GM21390 (cell line): ENCODE measurements around the gene MAPKAP1.

Source experiments
- ATAC-seq: cut with Tn5 transposase; IDR thresholded peaks from one replicate; pipeline ENCODE4 v1.9.1; 2021; ENCODE audit not compliant: unreplicated experiment

The MAPKAP1 gene

DNA sequence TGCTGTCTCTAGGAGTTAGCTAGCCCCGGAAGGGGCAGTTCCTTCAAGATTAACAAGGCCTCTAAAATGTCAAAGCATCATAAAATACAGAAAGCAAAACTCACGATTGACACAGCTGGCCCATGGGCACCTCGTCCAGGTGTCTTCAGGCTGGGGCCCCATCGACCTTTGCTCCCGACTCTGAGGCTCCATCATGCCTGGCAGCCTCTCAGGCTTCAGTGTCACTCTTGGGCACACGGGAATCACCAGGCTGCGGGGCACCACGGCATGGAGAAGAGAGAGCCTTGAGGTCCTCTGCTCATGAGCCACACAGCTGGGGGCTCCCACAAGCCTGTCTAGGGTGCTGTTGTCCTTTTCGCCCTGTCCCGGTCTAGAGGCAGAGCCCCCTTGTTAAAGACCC lies 284.2 kb downstream of the MAPKAP1 start:
- ATAC-seq = no peak

DNA sequence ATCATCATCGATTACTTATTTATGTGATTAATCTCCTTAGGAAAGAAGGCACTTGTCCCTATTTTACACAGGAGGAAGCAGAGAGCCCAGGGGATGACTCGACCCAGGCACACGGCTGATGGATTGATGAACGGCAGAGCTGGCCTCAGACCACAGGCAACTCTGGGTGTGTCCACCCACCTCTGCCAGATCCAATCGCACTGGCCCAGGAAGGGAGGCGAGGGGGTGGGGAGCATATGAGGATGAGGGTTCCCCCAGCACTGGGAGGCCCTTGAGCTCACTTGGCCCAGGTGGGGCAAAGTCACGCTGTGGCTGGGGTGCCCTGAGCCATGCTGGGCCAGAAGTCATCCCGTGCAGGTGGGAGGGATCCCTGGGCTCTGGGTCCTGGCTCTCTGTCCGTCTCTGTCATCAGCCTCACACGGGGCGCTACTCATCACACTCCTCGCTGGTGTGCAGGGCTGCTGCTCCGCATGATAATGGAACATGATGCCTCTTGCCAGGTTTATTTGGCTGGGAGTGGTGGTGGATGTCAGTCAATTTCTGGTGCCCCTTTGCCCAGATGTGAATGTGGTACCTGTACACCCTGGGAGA lies 285.3 kb downstream of the MAPKAP1 start:
- no peak for ATAC-seq

DNA sequence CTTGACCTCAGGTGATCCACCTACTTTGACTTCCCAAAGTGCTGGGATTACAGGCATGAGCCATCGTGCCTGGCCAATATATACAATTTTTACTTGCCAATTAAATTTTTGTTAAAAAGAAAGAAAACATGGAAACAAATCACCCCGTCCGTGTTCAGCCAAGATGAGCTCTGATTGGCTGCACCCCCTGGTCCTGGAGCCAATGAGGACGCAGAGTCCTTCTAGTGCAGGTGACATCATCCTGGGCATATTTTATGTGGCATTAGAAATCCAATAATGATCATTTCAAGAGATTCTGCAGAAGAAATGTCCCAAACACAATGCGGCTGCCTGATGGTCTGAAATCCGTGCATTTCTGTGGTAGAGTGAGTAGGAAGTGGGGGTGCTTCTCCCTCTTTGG lies 285.8 kb downstream of the MAPKAP1 start:
- no peak for ATAC-seq

DNA sequence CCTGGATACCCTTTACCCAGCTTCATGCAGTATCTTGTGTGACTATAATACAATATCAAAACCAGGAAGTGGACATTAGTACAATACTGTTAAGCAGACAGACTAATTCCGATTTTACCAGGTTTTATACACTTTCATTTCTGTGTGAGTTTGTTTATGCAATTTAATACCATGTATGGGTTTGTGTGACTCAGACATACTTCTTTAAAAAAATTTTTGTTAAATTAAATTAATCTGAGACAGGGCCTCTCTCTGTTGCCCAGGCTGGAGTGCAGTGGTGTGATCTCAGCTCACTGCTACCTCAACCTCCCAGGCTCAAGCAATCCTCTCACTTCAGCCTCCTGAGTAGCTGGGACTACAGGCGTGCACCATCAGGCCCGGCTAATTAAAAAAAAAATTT lies 288.6 kb downstream of the MAPKAP1 start:
- ATAC-seq = no peak

DNA sequence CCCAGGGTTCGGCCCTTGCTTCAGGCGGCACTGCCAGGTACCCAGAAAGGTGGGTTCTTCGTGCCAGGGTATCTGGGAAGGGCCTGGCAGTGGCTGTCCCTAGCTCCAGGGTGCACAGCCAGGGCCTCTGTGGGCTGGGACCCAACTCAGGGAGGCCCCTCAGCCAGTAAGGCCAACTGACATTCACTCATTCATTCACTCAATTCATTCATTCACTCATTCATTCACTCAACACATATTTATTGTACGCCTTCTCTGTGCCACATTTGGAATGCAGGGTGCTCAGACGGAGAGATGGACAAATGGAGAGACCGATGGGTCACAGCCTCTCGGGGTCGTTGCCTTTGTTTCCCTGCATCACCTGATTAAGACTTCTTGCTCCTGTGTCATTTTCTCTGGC lies 290.5 kb downstream of the MAPKAP1 start:
- no peak for ATAC-seq

DNA sequence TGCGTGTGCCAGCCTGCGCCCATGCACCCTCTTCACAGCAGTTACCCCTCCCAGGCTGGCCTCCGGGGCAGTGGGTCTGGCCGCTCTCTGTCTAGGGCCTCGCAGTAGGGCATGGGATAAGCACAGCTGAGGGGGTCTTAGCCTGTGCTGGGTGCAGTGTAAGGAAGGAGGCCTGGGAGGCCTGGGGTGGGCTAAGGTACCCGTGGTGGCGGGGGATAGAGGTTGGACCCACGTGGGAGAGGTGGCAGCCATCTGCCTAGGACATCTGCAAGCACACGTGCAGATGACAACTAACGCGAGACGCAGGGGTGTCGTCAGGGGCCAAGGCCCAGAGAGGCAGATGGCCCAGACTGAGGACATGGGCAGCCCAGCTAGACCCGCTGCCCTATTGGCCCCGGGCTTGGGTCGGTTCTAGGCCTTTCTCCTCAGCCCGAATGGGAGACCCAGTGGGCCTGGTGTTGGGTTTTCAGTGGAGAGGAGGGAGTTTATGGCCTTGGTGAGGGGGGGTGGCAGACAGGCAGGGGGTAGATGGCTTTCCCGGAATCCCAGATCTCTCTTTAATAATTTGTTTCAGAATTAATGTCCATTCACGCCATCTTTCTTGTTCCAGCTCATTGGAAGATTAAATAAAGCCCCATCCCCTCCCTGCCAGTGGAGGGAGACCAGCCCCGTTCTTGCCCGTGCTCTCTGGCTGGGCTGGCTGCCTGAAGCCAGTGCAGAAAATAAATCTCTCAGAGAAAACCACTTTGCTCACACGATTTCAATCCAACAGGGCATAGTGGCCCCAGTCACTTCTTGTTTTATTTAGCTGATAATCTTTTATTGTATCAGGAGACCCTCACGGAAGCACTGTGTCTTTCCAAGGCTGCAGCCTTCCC lies 291.2 kb downstream of the MAPKAP1 start:
- no peak for ATAC-seq

DNA sequence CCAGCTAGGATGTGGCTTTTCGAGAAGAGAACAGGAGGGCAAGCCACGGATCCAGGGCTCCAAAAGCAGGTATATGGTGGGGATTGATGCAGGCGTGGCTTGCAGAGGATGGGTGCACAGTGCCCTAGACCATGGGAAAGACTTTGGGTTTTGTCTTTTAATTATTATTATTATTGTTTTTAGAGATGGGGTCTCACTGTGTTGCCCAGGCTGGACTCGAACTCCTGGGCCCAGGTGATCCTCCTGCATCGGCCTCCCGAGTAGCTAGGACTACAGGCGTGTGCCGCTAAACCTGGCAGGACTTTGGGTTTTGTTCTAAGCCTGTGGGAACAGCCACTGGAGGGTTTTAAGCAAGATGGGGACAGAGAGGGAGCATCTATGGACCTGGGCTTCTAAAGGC lies 293.4 kb downstream of the MAPKAP1 start:
- no peak for ATAC-seq

DNA sequence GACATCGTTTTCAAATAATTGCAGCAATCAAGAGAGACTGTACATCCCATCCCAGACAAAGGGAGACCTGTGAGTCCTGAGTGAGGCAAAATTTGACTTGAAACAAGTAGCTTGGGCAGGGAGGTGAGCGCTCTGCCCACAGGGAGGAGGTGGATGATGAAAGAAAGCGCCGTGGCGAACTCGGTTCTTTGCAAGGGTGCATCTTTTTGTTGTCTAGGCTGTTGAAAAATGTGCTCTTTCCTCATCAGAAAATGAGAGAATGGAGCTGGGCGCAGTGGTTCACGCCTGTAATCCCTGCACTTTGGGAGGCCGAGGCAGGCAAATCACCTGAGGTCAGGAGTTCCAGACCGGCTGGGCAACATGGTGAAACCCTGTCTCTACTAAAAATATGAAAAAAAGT lies 294.8 kb downstream of the MAPKAP1 start:
- ATAC-seq = no peak

DNA sequence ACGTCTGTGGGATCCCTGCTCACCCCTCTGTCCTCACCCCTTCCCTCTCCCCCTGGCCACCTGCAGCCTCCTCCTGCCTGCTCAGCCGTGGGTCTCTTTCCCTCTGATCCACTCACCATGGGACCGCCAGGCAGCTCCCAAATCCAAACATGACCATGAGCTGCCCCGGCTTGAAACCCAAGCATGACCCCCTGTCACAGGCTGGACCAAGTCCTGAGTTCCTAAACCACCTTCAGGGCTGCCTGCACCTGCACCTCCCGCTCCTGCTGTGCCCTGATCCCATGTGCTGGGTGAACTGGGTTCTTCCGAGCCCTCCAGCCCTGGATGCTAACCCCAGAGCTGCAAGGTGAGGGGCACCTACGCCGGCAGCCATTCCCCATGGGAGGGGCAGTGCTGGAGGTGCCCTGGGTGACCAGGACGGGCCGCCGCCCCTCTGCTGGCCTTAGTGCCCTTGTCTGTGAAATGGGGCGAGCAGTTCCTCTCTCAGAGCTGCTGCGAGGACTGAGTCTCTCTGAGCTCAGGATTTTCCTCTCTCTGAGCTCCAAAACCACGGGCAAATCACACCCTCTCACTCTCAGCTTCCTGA lies 295.7 kb downstream of the MAPKAP1 start:
- no peak for ATAC-seq

DNA sequence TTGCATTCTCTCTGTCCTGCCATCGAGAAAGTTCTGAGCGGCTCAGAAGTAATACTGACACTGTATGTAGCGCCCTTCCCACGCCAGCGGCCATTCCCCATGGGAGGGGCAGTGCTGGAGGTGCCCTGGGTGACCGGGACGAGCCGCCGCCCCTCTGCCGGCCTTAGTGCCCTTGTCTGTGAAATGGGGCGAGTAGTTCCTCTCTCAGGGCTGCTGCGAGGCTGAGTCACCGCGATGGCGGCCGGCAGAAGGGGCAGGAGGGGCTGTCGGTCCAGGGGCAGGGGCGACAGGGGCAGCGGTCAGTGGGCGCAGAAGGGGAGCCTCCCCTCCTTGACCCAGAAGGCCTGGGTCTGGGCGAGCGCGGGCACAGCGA lies 296.5 kb downstream of the MAPKAP1 start:
- ATAC-seq = no peak

DNA sequence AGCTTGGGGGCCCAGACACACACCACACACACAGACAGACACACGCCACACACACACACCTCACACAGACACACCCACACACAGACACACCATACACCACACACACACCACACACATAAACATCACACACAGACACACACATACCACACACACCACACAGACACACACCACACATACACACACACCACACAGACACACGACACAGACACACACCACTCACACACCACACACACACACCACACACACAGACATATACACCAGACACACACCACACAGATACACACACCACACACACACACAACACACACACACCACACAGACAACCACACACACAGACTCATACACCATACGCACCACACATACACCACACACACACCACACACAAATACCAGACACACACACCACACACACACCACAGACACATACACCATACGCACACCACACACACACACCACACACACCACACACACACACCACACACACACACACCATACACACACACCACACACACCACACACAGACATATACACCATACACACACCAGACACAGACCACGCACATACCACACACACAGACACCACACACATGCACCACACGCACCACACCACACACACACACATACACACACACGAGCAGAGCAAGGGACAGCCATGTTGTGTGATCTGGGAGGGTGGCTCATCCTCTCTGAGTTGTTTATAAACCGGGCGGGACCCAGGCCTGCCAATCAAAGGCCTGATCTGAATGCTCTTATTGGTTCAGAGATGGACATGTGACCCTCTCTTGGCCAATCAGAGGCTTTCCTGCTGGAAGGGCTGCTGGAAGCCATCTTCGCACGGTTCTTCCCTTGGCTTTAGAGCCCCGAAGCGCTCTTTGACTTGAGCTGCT lies 297.1 kb downstream of the MAPKAP1 start:
- ATAC-seq = no peak

DNA sequence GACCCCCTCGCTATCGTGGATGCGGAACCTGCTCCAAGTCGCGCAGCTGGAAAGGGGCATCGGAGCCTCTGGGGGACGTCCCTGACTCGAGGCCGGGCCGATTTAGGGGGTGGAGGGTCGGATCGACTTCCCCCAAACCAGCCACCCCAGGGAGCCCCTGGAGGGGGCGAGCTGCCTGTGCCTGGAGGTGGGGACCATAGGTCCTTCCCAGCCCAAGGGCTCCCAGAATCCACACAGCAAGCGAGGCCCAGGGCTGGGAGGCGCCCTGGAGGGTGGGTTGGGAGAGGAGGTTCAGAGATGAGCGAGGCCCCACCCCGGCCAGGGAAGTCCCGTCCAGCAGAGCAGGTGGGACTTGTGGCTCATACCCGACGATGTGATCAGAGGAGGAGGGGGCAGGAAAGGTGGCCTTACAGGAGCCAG lies 297.8 kb downstream of the MAPKAP1 start:
- no peak for ATAC-seq

DNA sequence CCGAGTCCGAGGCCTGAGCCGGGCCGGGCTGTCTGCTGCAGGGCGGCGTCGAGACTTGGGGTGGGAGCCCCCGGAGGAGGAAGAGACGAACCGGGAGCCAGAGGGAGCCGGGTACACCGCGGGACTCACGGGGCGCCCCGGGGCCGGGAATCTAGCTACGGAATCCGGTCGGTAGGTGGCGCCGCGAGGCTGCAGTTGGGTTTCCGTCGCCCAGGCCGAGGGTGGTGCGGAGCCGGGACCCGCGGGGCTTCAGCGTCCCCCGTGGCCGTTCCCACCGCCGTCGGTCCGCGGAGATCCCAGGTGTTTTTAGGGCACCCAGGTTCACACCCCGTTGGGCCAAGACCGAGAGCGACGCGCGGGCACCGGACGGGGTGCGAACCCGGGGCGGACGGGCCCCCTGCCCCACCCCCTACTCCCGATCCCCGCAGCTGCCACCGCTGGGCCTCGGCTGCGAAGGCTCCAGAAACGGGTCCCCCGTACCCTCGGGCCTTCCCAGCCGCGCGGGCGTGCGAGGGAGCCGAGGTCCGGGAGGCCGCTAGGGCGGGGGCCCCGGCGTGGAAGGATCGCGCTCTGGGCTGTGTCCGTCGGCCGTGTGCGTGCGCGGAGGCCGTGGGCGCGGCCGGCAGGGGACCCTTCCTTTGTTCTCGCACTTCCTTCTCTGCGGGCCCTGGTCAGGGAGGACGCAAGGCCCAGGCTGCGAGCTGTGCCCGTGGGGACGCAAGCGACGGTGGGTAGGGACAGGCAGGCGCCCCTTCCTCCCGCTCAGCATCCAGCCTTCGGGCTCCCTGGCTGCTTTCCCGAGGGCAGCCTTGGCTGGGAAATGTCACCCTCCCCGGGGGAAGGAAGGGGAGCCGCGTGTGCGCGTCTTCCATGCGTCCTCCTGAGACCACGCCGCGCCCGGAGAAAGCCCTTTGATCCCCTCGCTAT lies 298.8 kb downstream of the MAPKAP1 start:
- ATAC-seq = peak; percentile 84

DNA sequence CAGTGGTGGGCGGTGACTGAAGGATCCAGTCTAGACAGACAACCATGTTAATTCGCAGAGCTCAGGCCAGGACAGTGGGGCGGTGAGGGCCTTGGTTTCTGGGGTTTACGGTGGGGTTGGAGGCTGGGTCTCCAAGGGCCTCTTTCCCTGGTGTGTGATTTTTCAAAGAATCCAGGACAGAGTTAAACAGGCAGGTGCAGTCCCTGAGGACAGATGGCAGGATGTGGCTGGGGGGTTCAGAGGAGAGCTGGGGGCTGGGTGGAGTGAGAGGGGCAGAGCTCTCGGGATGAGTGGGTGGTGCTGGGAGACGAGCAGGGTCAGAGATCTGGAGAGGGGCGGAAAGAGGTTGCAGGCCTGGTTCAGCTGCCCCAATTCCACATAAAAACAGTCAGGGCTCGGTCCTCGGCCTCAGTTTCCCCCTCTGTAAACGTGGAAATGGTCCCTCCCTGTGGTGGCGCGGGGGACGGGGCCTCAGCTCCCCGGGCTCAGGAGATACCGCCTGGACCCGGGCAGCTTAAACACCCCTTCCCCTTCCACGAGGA lies 299.5 kb downstream of the MAPKAP1 start:
- ATAC-seq = peak; percentile 20

DNA sequence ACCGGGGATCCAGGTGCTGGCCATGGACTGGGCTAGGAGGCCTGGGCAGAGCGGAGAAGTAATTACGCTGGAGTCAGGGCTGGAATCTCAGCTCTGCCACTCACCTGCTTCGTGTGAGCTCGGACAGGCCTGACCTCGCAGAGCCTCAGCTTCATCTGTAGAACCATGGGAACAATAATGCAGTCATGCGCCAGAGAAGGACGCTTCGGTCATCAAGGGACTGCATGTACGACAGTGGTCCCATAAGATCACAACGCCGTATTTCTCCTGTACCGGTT lies 300.3 kb downstream of the MAPKAP1 start:
- no peak for ATAC-seq

DNA sequence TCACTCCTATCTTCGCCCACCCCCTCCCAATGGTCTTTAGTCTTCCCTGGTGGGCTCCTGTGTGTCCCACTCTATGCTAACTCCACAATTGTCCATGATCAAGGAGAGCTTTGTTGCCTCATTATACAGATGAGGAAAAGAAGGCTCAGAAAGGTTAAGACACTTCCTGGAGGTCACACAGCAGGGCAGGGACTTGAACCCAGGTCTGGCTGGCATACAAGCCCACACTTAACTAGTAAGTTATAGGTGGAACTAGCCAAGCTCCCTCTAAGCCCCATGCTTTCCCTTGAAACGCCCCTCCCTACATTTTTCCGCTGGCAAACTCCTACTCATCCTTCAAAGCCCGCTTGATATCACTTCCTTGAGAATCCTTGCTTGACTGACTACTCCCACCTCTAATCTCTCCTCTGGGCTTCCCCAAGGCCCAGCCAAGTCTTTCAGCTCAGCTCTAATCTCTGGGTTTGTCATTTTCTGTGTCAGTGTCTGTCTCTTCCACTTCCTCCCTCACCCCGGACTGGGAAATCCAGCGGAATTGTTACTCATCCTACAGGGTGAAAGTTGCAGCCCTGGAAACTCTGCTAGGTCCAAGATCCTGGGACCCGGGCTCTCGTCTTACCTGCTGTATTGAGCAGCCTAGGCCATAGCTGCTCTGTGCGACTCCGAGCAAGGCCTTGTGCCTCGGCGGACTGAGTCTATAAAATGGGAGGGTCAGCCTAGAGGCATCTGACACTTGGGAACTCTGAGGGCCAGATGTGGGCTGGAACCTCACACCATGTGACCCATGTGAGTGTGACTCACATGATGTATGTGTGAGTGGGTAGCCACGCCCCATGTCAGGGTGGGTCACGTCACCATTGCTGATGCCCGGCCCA lies 300.8 kb downstream of the MAPKAP1 start:
- no peak for ATAC-seq

DNA sequence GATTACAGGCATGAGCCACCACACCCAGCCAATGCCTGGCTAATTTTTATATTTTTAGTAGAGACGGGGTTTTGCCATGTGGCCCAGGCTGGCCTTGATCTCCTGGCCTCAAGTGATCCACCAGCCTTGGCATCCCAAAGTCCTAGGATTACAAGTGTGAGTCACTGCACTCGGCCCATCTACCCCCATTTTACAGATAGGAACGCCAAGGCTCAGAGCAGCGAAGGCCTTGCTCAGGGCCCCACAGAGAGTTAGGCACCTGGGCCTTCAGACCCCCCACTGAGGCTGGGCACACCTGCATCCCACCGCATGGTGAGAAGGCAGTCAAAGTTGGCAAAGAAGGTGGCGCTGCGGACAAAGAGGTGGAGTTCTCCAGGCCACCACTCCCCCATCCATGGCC lies 302.3 kb downstream of the MAPKAP1 start:
- no peak for ATAC-seq

DNA sequence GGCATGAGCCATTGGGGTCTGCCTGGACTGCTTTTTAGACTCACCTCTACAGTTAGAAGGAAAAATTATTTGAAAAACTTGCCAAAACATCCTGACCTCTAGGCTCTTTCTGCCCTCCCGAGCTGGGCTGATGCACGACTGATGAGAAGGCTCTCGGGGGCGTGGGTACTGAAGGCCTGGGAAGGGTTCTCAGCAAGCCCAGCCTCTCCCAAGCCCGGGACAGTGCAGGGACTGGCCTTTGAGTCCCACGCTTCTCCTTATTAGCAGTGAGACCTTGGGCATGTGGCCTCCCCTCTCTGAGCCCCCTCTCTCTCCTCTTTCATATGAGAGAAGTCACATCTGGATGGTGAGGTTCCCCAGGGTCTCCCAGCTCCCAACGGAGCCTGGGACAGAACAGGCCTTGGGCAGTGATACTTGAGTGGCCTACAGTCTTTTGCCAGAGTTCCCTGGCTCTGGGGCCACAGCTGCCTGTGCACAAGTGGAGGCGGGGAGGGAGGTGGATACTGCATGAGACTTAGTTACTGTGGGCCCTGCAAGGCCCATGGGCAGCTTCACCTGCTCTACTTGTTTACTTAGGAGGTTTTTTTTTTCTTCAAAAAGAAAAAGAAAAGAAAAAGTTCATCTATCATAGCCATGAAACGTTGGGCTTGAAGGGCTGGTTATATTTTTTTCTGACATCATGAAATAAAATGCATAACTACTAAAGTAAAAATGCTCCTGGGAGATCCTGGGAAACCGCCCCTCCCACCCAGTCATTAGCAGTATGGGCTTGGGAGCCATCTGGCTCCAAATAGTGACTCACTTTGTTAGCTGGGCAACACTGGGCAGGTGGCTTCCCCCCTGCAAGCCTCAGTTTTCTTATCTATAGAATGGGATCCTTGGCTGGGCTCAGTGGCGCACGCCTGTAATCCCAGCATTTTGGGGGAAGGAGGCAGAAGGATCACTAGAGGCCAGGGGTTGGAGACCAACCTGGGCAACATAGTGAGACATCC lies 306.0 kb downstream of the MAPKAP1 start:
- no peak for ATAC-seq
